ENCODE results near the gene PMM2. TPM values are rescaled to one million over a fixed set of nuclear protein-coding genes. Genes with fewer than 3 reads are reported as not detected.

Gene PMM2
- total RNA-seq, 1 experiment from 2014 or later: 58.4 TPM

GRCh38 chr16:8898660-8899318, 101.2 kb downstream of the PMM2 start:
- in situ Hi-C loops (cut with HindIII; ENCODE audit: low pct_unique_long_range_greater_than_20kb, low sequenced_read_pairs): no loop called here
- Histone ChIP-seq H3K36me3 (ENCODE audit: control insufficient read depth, insufficient read depth, low read length) (peaks cover 46% of the 10 kb centered on the region), H3K9me3 (ENCODE audit: control insufficient read depth, insufficient read depth, low read depth, low read length) (no peaks in the 10 kb centered on the region), H3K4me3 (ENCODE audit: low read depth in 2 of 2, low read length in 2 of 2) (no peak overlapping the region), H3K27ac (ENCODE audit: low read length) (no peak overlapping the region), H3K4me1 (ENCODE audit: control insufficient read depth, insufficient read depth, low read length) (no peaks in the 10 kb centered on the region), H3K27me3 (ENCODE audit: control insufficient read depth, insufficient read depth, low read length) (no peaks in the 10 kb centered on the region)
- DNase-seq (ENCODE audit: low read depth, low spot score) (no peak), ATAC-seq (no peak)
- CTCF ChIA-PET: interaction anchor here (0.5 kb wide), 1 partner anchor 143 kb away, joined by 4 read pairs; no protein-coding TSS in a partner anchor
- intact Hi-C loops (cut with micrococcal nuclease; ENCODE audit: unreplicated experiment): no loop called here
- no peak for TF ChIP-seq TCF7L2 (IDR thresholded peaks at IDR 0.05; ENCODE audit: low read depth, low read length)
- TF ChIP-seq CTCF (IDR thresholded peaks at IDR 0.05): no peak
- no TSS peak for BruUV-seq (replicated peaks)
- POLR2A ChIA-PET: no interaction called here

Other genes starting within 250 kb of the PMM2 start
- not detected for gene TMEM114, start 207.3 kb upstream of the PMM2 start, total RNA-seq (2021; ENCODE audit: unreplicated experiment)
- gene METTL22, start 176.1 kb upstream of the PMM2 start, total RNA-seq (2021; ENCODE audit: unreplicated experiment): 31.8 TPM
- gene ABAT, start 123.2 kb upstream of the PMM2 start, total RNA-seq (2021; ENCODE audit: unreplicated experiment): 0.77 TPM
- gene TMEM186, start 200 bp upstream of the PMM2 start, total RNA-seq (2021; ENCODE audit: unreplicated experiment): 12.4 TPM
- gene CARHSP1, start 71.2 kb downstream of the PMM2 start, total RNA-seq (2021; ENCODE audit: unreplicated experiment): 158 TPM
- not detected for gene LITAFD, start 84.5 kb downstream of the PMM2 start, total RNA-seq (2021; ENCODE audit: unreplicated experiment)
- gene USP7, start 166.1 kb downstream of the PMM2 start, total RNA-seq (2021; ENCODE audit: unreplicated experiment): 125 TPM